GM23338 (cell line): ENCODE results near the gene U2AF1L4. TPM values are rescaled to one million over a fixed set of nuclear protein-coding genes. Genes with fewer than 3 reads are reported as not detected.
A peak's percentile ranks its signal among the peaks of the same experiment; 100 is the strongest.

Source experiments
- ATAC-seq: fragments of 200-7000 bp; cut with Tn5 transposase; 3 replicates; pipeline ENCODE4 v1.9.1; 2020
- DNase-seq: peaks from one replicate; pipeline ENCODE4 v3.0.0-alpha.2; 2015; ENCODE audit warnings: low spot score
- H2AFZ ChIP-seq: fragments of 200-600 bp; sonication (generic); 2 replicates; pipeline ENCODE4 v1.8.0; 2016; ENCODE audit warnings: antibody characterized with exemption, mild to moderate bottlenecking, moderate library complexity
- H3F3A ChIP-seq: fragments of 200-600 bp; sonication (generic); replicated peaks from 2 replicates; pipeline ENCODE4 v1.8.0; 2017; ENCODE audit warnings: antibody characterized with exemption, mixed run types, low read depth
- H3K27ac ChIP-seq: fragments of 200-600 bp; sonication (generic); 2 replicates; pipeline ENCODE4 v1.6.1; 2016; ENCODE audit warnings: low read depth
- H3K27me3 ChIP-seq: fragments of 200-600 bp; sonication (generic); 2 replicates; pipeline ENCODE4 v1.8.0; 2016; ENCODE audit warnings: mild to moderate bottlenecking, mixed run types, moderate library complexity; ENCODE audit not compliant: insufficient read depth
- H3K36me3 ChIP-seq: fragments of 200-600 bp; sonication (generic); 2 replicates; pipeline ENCODE4 v1.8.0; 2016; ENCODE audit warnings: mild to moderate bottlenecking; ENCODE audit not compliant: insufficient read depth
- H3K4me1 ChIP-seq: fragments of 200-600 bp; sonication (generic); 2 replicates; pipeline ENCODE4 v1.8.0; 2016; ENCODE audit warnings: mild to moderate bottlenecking, moderate library complexity; ENCODE audit not compliant: insufficient read depth
- H3K4me2 ChIP-seq: fragments of 200-600 bp; sonication (generic); 2 replicates; pipeline ENCODE4 v1.7.1; 2017; ENCODE audit warnings: mixed run types
- H3K4me3 ChIP-seq: fragments of 200-600 bp; sonication (generic); 2 replicates; pipeline ENCODE4 v1.6.1; 2016; ENCODE audit warnings: mixed run types
- H3K79me2 ChIP-seq: fragments of 200-600 bp; sonication (generic); replicated peaks from 2 replicates; pipeline ENCODE4 v1.8.0; 2017; ENCODE audit warnings: mild to moderate bottlenecking; ENCODE audit not compliant: insufficient read depth
- H3K9me2 ChIP-seq: fragments of 200-600 bp; sonication (generic); 2 replicates; pipeline ENCODE4 v1.8.0; 2017; ENCODE audit not compliant: insufficient read depth
- H4K20me1 ChIP-seq: fragments of 200-600 bp; sonication (generic); replicated peaks from 2 replicates; pipeline ENCODE4 v1.8.0; 2017; ENCODE audit warnings: mild to moderate bottlenecking; ENCODE audit not compliant: insufficient read depth
- H3K27ac Mint-ChIP-seq: 2 replicates; pipeline ENCODE4 v1.8.0; 2020; ENCODE audit warnings: inconsistent platforms, mild to moderate bottlenecking, moderate library complexity, mixed read lengths
- H3K27me3 Mint-ChIP-seq: 3 replicates; pipeline ENCODE4 v1.8.0; 2022; ENCODE audit warnings: low read depth, mild to moderate bottlenecking, moderate library complexity, mixed read lengths, inconsistent platforms; ENCODE audit not compliant: insufficient read depth, poor library complexity
- H3K36me3 Mint-ChIP-seq: 3 replicates; pipeline ENCODE4 v1.8.0; 2021; ENCODE audit warnings: low read depth, mild to moderate bottlenecking, inconsistent platforms, moderate library complexity, mixed read lengths
- H3K4me1 Mint-ChIP-seq: 3 replicates; pipeline ENCODE4 v1.8.0; 2020; ENCODE audit warnings: mild to moderate bottlenecking, inconsistent platforms, mixed read lengths
- H3K4me3 Mint-ChIP-seq: 3 replicates; pipeline ENCODE4 v1.8.0; 2021; ENCODE audit warnings: moderate library complexity, mild to moderate bottlenecking, inconsistent platforms, mixed read lengths
- H3K9me3 Mint-ChIP-seq: 3 replicates; pipeline ENCODE4 v1.8.0; 2020; ENCODE audit warnings: moderate library complexity, mild to moderate bottlenecking, inconsistent platforms, mixed read lengths
- CREB1 ChIP-seq: fragments of 250-450 bp; sonication (Bioruptor Pico); IDR thresholded peaks from 2 replicates; pipeline ENCODE4 v1.5.0; 2020; ENCODE audit warnings: low read depth, mild to moderate bottlenecking, moderate library complexity
- ETS1 ChIP-seq: IDR thresholded peaks from 2 replicates; pipeline ENCODE4 v1.6.1; 2016; ENCODE audit warnings: antibody characterized with exemption
- NANOG ChIP-seq: IDR thresholded peaks from 2 replicates; pipeline ENCODE4 v1.6.1; 2016; ENCODE audit warnings: antibody characterized with exemption, borderline replicate concordance
- POLR2AphosphoS5 ChIP-seq: IDR thresholded peaks from 2 replicates; pipeline ENCODE4 v1.6.1; 2016; ENCODE audit warnings: antibody characterized with exemption, low read depth
- ZNF331 ChIP-seq: fragments of 250-450 bp; sonication (Bioruptor Pico); IDR thresholded peaks from 2 replicates; pipeline ENCODE4 v1.5.0; 2020; ENCODE audit warnings: low read depth, mild to moderate bottlenecking, moderate library complexity
- ZNF462 ChIP-seq: fragments of 250-450 bp; sonication (Bioruptor Pico); IDR thresholded peaks from 2 replicates; pipeline ENCODE4 v1.5.0; 2020; ENCODE audit warnings: mild to moderate bottlenecking, moderate library complexity
- polyA plus RNA-seq: library from polyadenylated mRNA; unstranded; fragments of >200 nt; fragmentation: Nextera tagmentation; extraction: Ambion mirVana; gene quantifications from 2 replicates; pipeline ENCODE4 v1.2.1, GENCODE V29; 2016
- total RNA-seq: library from RNA; depleted of rRNA; stranded (reverse); fragments of >200 nt; shearing (Covaris generic); gene quantifications from 2 replicates; pipeline ENCODE4 v1.2.3, GENCODE V29; 2014

Gene U2AF1L4
- total and polyA plus RNA-seq, 2 experiments from 2014 or later, result 13.1 to 23.7 TPM

- no peaks in the 10 kb centered on the region for H4K20me1 ChIP-seq
- Mint-ChIP-seq H3K27me3 (peaks cover 31% of the 10 kb centered on the region), H3K9me3 (peaks cover 6% of the 10 kb centered on the region; the same call in 2 of the 3 replicates), H3K27ac (peak overlapping the region; percentile 93), H3K4me3 (peak overlapping the region; percentile 82), H3K36me3 (no peaks in the 10 kb centered on the region), H3K4me1 (peaks cover 2% of the 10 kb centered on the region; the same call in 1 of the 3 replicates)
- H2AFZ ChIP-seq, result peak overlapping the region; percentile 96
- no peaks in the 10 kb centered on the region for H3K36me3 ChIP-seq
- peaks cover 24% of the 10 kb centered on the region for H3K27me3 ChIP-seq
- ATAC-seq (peak; percentile 94), DNase-seq (peak; percentile 100)
- H3K4me1 ChIP-seq, result peaks cover 8% of the 10 kb centered on the region; the same call in 1 of the 2 replicates
- H3F3A ChIP-seq, result no peaks in the 10 kb centered on the region
- H3K9me2 ChIP-seq, result no peaks in the 10 kb centered on the region
- peak overlapping the region; percentile 83 for H3K4me2 ChIP-seq
- H3K27ac ChIP-seq, result no peak overlapping the region
- no peaks in the 10 kb centered on the region for H3K79me2 ChIP-seq
- no peak for TF ChIP-seq ZNF331
- peak; percentile 70 for TF ChIP-seq CREB1 (CRISPR knock-in tag)
- peak; percentile 75 for TF ChIP-seq POLR2AphosphoS5
- H3K4me3 ChIP-seq, result peak overlapping the region; percentile 75
These were observed 42.8 kb downstream of the U2AF1L4 start for GRCh38 chr19:35702223-35703012.

DNA sequence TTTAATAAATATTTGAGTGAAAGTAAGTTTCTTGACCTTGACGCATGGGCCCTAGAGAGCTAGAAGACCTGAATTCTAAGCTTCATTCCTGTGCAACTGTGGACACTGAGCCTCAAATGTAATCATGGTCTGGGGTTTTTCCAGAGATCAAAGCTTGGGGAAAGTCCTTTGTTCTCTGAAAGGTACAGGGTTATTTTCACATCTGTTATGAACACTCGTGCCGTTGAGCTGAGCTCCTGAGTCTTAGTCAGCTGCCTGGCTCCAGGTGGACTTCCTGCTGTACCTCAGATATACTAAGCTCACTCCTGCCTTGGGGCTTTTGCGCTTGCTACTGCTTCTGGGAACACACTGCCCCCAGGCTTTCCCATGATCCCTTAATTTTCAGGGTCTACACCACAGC lies 48.4 kb downstream of the U2AF1L4 start:
- no peaks in the 10 kb centered on the region for H3K9me2 ChIP-seq
- DNase-seq (no peak), ATAC-seq (no peak)
- Mint-ChIP-seq H3K36me3 (no peaks in the 10 kb centered on the region), H3K4me1 (peaks cover 3% of the 10 kb centered on the region; the same call in 2 of the 3 replicates), H3K27me3 (no peaks in the 10 kb centered on the region), H3K4me3 (no peak overlapping the region), H3K9me3 (no peaks in the 10 kb centered on the region), H3K27ac (no peak overlapping the region)
- no peaks in the 10 kb centered on the region for H3K79me2 ChIP-seq
- no peaks in the 10 kb centered on the region for H3K36me3 ChIP-seq
- no peaks in the 10 kb centered on the region; the same call in 1 of the 2 replicates for H3K4me1 ChIP-seq
- no peak overlapping the region for H3K4me3 ChIP-seq
- 0 out of 2 replicates have a peak, but pooled peaks cover 2% of the 10 kb centered on the region for H3F3A ChIP-seq
- H4K20me1 ChIP-seq, result no peaks in the 10 kb centered on the region
- TF ChIP-seq CREB1 (CRISPR knock-in tag) (no peak), ETS1 (no peak), POLR2AphosphoS5 (no peak), ZNF462 (CRISPR knock-in tag) (no peak), NANOG (no peak)
- H3K27me3 ChIP-seq, result no peaks in the 10 kb centered on the region
- H2AFZ ChIP-seq, result no peak overlapping the region
- no peak overlapping the region for H3K27ac ChIP-seq
- no peak overlapping the region for H3K4me2 ChIP-seq
